ENCODE results near the gene MRPS23. TPM values are rescaled to one million over a fixed set of nuclear protein-coding genes. Genes with fewer than 3 reads are reported as not detected.

The MRPS23 gene
- total and polyA plus RNA-seq, 2 of the 13 experiments (the other 11 are each of a cell fraction or from before 2014, with no cell fraction given), result 63.2 to 181 TPM

DNA sequence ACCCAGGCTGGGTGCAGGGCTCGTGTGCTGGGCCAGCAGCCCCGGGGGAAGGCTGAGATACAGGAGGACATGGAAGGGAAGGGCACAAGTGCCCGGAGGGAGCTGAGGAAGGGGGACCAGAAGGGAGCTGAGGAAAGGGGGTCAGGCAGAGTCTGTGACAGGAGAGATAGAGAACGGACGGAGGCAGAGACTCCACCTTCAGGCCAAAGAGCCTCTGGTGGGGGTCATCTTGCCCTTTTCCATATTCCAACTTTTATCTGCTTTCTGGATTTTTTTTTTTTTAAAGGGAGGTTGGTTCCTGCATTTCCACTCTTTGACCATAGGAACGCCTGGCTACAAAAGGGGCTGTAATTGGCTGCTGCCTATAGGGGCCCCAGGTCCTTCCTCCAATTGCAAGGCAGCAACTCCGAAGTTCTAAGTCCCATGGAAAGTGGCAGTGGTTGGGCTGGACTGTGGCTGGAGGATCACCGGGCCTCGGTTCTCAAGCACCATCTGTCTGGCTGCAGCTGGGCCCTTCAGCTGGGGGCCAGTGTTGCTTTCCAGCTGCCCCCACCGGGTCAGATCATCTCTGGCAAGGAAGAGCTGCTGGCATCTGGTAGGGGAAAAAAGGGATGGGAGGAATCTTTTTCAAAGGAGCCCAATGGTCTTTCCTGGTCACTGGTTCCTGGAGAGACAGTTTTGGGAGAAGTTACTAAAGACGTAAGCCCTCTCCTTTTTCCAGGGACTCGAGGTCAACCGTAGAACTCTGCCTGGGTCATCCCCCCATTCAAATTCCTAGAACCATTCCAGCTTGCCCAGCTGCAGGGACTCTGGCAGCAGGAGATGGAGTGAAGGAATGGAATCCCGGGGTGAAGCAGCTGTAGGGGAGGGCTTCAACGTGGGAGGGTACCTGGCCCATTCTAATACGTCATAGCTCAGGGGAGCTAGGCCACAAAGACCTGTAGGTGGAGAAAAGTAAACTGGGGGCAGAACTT lies 13.1 kb upstream of the MRPS23 start (continued):
- TF ChIP-seq, protein P1, sequence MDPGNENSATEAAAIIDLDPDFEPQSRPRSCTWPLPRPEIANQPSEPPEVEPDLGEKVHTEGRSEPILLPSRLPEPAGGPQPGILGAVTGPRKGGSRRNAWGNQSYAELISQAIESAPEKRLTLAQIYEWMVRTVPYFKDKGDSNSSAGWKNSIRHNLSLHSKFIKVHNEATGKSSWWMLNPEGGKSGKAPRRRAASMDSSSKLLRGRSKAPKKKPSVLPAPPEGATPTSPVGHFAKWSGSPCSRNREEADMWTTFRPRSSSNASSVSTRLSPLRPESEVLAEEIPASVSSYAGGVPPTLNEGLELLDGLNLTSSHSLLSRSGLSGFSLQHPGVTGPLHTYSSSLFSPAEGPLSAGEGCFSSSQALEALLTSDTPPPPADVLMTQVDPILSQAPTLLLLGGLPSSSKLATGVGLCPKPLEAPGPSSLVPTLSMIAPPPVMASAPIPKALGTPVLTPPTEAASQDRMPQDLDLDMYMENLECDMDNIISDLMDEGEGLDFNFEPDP (CRISPR knock-in tag; conservative IDR thresholded peaks at IDR 0.05), result 0 out of 2 replicates have a peak, but pooled peaks have one; percentile 66
- TF ChIP-seq ZNF749 (CRISPR knock-in tag; IDR thresholded peaks at IDR 0.05; ENCODE audit: borderline replicate concordance) (0 out of 2 replicates have a peak, but pooled peaks have one; percentile 13), HMG20A (CRISPR knock-in tag; IDR thresholded peaks at IDR 0.05; ENCODE audit: borderline replicate concordance) (0 out of 2 replicates have a peak, but pooled peaks have one; percentile 7), ADNP (CRISPR knock-in tag; IDR thresholded peaks at IDR 0.05) (no peak), CENPT (CRISPR knock-in tag; IDR thresholded peaks at IDR 0.05; ENCODE audit: low read depth) (no peak), ZSCAN22 (CRISPR knock-in tag; IDR thresholded peaks at IDR 0.05) (no peak), SATB2 (CRISPR knock-in tag; IDR thresholded peaks at IDR 0.05) (no peak), NR2F6 (IDR thresholded peaks at IDR 0.05) (0 out of 2 replicates have a peak, but pooled peaks have one; percentile 2), NR2F6 (CRISPR knock-in tag; IDR thresholded peaks at IDR 0.05) (no peak), ZNF879 (CRISPR knock-in tag; IDR thresholded peaks at IDR 0.05) (no peak), ZNF350 (CRISPR knock-in tag; IDR thresholded peaks at IDR 0.05; ENCODE audit: borderline replicate concordance, low read depth) (peak; percentile 74), ZSCAN12 (CRISPR knock-in tag; IDR thresholded peaks at IDR 0.05) (no peak)
- TF ChIP-seq, protein P2, sequence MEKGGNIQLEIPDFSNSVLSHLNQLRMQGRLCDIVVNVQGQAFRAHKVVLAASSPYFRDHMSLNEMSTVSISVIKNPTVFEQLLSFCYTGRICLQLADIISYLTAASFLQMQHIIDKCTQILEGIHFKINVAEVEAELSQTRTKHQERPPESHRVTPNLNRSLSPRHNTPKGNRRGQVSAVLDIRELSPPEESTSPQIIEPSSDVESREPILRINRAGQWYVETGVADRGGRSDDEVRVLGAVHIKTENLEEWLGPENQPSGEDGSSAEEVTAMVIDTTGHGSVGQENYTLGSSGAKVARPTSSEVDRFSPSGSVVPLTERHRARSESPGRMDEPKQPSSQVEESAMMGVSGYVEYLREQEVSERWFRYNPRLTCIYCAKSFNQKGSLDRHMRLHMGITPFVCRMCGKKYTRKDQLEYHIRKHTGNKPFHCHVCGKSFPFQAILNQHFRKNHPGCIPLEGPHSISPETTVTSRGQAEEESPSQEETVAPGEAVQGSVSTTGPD (CRISPR knock-in tag; IDR thresholded peaks at IDR 0.05), result no peak; the same call in 1 of the 2 replicates
- TF ChIP-seq, protein P3, sequence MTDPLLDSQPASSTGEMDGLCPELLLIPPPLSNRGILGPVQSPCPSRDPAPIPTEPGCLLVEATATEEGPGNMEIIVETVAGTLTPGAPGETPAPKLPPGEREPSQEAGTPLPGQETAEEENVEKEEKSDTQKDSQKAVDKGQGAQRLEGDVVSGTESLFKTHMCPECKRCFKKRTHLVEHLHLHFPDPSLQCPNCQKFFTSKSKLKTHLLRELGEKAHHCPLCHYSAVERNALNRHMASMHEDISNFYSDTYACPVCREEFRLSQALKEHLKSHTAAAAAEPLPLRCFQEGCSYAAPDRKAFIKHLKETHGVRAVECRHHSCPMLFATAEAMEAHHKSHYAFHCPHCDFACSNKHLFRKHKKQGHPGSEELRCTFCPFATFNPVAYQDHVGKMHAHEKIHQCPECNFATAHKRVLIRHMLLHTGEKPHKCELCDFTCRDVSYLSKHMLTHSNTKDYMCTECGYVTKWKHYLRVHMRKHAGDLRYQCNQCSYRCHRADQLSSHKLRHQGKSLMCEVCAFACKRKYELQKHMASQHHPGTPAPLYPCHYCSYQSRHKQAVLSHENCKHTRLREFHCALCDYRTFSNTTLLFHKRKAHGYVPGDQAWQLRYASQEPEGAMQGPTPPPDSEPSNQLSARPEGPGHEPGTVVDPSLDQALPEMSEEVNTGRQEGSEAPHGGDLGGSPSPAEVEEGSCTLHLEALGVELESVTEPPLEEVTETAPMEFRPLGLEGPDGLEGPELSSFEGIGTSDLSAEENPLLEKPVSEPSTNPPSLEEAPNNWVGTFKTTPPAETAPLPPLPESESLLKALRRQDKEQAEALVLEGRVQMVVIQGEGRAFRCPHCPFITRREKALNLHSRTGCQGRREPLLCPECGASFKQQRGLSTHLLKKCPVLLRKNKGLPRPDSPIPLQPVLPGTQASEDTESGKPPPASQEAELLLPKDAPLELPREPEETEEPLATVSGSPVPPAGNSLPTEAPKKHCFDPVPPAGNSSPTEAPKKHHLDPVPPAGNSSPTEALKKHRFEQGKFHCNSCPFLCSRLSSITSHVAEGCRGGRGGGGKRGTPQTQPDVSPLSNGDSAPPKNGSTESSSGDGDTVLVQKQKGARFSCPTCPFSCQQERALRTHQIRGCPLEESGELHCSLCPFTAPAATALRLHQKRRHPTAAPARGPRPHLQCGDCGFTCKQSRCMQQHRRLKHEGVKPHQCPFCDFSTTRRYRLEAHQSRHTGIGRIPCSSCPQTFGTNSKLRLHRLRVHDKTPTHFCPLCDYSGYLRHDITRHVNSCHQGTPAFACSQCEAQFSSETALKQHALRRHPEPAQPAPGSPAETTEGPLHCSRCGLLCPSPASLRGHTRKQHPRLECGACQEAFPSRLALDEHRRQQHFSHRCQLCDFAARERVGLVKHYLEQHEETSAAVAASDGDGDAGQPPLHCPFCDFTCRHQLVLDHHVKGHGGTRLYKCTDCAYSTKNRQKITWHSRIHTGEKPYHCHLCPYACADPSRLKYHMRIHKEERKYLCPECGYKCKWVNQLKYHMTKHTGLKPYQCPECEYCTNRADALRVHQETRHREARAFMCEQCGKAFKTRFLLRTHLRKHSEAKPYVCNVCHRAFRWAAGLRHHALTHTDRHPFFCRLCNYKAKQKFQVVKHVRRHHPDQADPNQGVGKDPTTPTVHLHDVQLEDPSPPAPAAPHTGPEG (CRISPR knock-in tag; IDR thresholded peaks at IDR 0.05), result no peak; the same call in 1 of the 2 replicates
- TF ChIP-seq, protein P4, sequence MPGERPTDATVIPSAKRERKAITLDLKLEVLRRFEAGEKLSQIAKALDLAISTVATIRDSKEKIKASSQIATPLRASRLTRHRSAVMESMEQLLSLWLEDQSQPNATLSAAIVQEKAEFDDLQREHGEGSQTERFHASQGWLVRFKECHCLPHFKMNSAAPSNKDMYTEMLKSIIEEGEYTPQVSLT (CRISPR knock-in tag; IDR thresholded peaks at IDR 0.05; ENCODE audit: borderline replicate concordance, low read depth), result no peak
- TF ChIP-seq, protein P5, sequence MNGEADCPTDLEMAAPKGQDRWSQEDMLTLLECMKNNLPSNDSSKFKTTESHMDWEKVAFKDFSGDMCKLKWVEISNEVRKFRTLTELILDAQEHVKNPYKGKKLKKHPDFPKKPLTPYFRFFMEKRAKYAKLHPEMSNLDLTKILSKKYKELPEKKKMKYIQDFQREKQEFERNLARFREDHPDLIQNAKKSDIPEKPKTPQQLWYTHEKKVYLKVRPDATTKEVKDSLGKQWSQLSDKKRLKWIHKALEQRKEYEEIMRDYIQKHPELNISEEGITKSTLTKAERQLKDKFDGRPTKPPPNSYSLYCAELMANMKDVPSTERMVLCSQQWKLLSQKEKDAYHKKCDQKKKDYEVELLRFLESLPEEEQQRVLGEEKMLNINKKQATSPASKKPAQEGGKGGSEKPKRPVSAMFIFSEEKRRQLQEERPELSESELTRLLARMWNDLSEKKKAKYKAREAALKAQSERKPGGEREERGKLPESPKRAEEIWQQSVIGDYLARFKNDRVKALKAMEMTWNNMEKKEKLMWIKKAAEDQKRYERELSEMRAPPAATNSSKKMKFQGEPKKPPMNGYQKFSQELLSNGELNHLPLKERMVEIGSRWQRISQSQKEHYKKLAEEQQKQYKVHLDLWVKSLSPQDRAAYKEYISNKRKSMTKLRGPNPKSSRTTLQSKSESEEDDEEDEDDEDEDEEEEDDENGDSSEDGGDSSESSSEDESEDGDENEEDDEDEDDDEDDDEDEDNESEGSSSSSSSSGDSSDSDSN (CRISPR knock-in tag; IDR thresholded peaks at IDR 0.05), result peak; percentile 28; the same call in 1 of the 2 replicates

Data from HepG2 (cell line).